ENCODE data around the gene M6PR. TPM values are rescaled to one million over a fixed set of nuclear protein-coding genes. Genes with fewer than 3 reads are reported as not detected.
A peak's percentile ranks its signal among the peaks of the same experiment; 100 is the strongest.

Gene M6PR
- total and polyA plus RNA-seq, 2 of the 8 experiments (the other 6 are each of a cell fraction or from before 2014, with no cell fraction given): 106 to 122 TPM

DNA sequence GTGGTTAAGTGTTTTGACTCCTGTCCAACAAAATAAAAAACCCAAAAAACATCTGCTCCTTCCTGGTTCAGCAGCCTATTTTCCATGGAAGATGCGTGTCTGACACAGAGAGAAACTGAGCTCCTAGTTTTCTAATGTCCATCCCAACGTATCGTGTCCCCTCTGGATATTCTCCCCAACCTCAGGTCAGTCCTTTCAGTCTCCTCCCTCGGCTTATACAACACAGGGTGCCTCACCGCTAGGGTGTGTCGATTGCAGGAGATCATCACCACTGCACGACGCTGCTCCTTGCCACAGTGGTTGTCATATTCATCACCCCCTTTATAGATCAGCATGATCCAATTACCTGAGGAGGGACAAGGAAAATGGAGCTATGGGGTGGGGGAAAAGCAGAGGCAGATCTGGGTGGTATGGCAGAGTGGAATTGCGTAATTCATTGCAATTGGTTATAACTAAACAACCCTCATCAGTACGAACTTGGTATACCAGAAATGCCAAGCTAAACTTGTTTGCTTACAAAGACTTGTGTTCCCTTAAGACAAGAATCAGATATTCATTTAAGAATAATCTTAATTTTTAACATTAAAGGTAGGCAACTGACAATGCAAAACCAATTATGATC, 5.8 kb downstream of the M6PR start:
- no peak overlapping the region for H3K14ac ChIP-seq (ENCODE audit: insufficient read length)
- WGBS, 2 experiments (ENCODE audit: extremely low coverage in 1 of 2, insufficient coverage in 1 of 2, insufficient read length in 1 of 2, insufficient replicate concordance in 2 of 2, low coverage in 1 of 2, low lambda C conversion rate in 2 of 2, missing lambda C conversion rate in 1 of 2): 89% methylated on average over 10 of the region's 10 CpGs; no CpG with 5 or more reads in 1 of the 2 experiments
- H3K79me1 ChIP-seq (ENCODE audit: low read depth, low read length): peaks cover 9% of the 10 kb centered on the region
- no peak overlapping the region for H3K23ac ChIP-seq (ENCODE audit: insufficient read length)
- H3K27ac ChIP-seq (ENCODE audit: low read depth, low read length): no peak overlapping the region
- no peaks in the 10 kb centered on the region for H3K27me3 ChIP-seq (replicated peaks in 1 of 4; ENCODE audit: control insufficient read depth in 3 of 4, extremely low read depth in 1 of 4, insufficient read depth in 3 of 4, low read length in 3 of 4)
- no peaks in the 10 kb centered on the region for H3K9me3 ChIP-seq (ENCODE audit: insufficient read depth in 2 of 2, low read depth in 1 of 2, low read length in 1 of 2)
- TF ChIP-seq SAP30 (IDR thresholded peaks at IDR 0.05; ENCODE audit: insufficient read depth, insufficient replicate concordance, low read length) (no peak), CEBPB (IDR thresholded peaks at IDR 0.05; ENCODE audit: low read depth, low read length) (peak; percentile 91), ASH2L (IDR thresholded peaks at IDR 0.05; ENCODE audit: low read length) (no peak), RBBP5 (IDR thresholded peaks at IDR 0.05; ENCODE audit: borderline replicate concordance, low read depth, low read length) (no peak), SUZ12 (IDR thresholded peaks at IDR 0.05; ENCODE audit: low read length) (no peak), POLR2AphosphoS5 (IDR thresholded peaks at IDR 0.05; ENCODE audit: low read depth, low read length) (peak; percentile 74), TAF7 (optimal IDR thresholded peaks at IDR 0.05; ENCODE audit: borderline replicate concordance, low read depth, low read length) (no peak)
- TF ChIP-seq, protein P1, sequence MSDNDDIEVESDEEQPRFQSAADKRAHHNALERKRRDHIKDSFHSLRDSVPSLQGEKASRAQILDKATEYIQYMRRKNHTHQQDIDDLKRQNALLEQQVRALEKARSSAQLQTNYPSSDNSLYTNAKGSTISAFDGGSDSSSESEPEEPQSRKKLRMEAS (IDR thresholded peaks at IDR 0.05): no peak
- peaks cover 1 to 36% of the 10 kb centered on the region in 2 experiments for H3K79me2 ChIP-seq (ENCODE audit: control insufficient read depth in 1 of 2, insufficient read depth in 2 of 2, low read length in 2 of 2)
- no peak overlapping the region for H3K4me3 ChIP-seq (ENCODE audit: extremely low read depth in 1 of 4, insufficient read depth in 2 of 4, low read depth in 3 of 4, low read length in 4 of 4)
- no peak overlapping the region for H2BK15ac ChIP-seq (ENCODE audit: low read length)
- H3K4me1 ChIP-seq (replicated peaks in 1 of 4; ENCODE audit: control insufficient read depth in 3 of 4, insufficient read depth in 4 of 4, low read length in 3 of 4): no peaks in the 10 kb centered on the region; a peak in 2 of 7 replicates
- ChIA-PET POLR2A (ENCODE audit: partially characterized antibody) (interaction anchor here (1.0 to 11.5 kb wide), 8 partner anchors 9 to 122 kb away, joined by 3 to 311 read pairs (median 6); partner anchors contain the start of gene PHC1), CTCF (ENCODE audit: partially characterized antibody) (interaction anchor here (0.6 to 12.2 kb wide), 3 partner anchors 91 to 399 kb away, joined by 3 to 119 read pairs (median 3); no protein-coding TSS in a partner anchor)
- no peak overlapping the region for H4K5ac ChIP-seq (ENCODE audit: insufficient read length, low read depth, low read length)
- peaks cover 26 to 52% (median 44%) of the 10 kb centered on the region in 4 experiments for H3K36me3 ChIP-seq (ENCODE audit: control insufficient read depth in 2 of 4, insufficient read depth in 4 of 4, low read length in 3 of 4)
- H2AK5ac ChIP-seq (ENCODE audit: low read depth, low read length): no peak overlapping the region
- no peak overlapping the region for H2BK12ac ChIP-seq (ENCODE audit: low read depth, low read length)
- H2BK20ac ChIP-seq (ENCODE audit: low read length): no peak overlapping the region
- H4K91ac ChIP-seq (replicated peaks; ENCODE audit: insufficient read length, low read length): no peak overlapping the region
- H2BK5ac ChIP-seq (ENCODE audit: low read depth, low read length): peak overlapping the region; percentile 26; the same call in 1 of the 2 replicates
- H3K4ac ChIP-seq (replicated peaks; ENCODE audit: insufficient read length, low read depth, low read length): no peak overlapping the region
- H3K18ac ChIP-seq (ENCODE audit: extremely low read depth, low read length): no peak overlapping the region
- DNase-seq (ENCODE audit: low read depth in 1 of 2, low spot score in 2 of 2) (no peak), FAIRE-seq (no peak)
- no peak overlapping the region for H2AFZ ChIP-seq (ENCODE audit: low read length)
- peak overlapping the region in 1 of 4 experiments; percentile 48; a peak in 2 of 7 replicates for H3K9ac ChIP-seq (replicated peaks in 1 of 4; ENCODE audit: extremely low read depth in 1 of 4, low read depth in 3 of 4, low read length in 3 of 4)
- H3K4me2 ChIP-seq (ENCODE audit: insufficient read depth in 1 of 2, low read depth in 2 of 2, low read length in 2 of 2): no peak overlapping the region
- H4K8ac ChIP-seq (ENCODE audit: extremely low read depth, insufficient read depth, low read length): no peak overlapping the region
- H3K56ac ChIP-seq (replicated peaks; ENCODE audit: insufficient read length, low read depth, low read length): no peak overlapping the region
- H3K23me2 ChIP-seq (ENCODE audit: low read depth, low read length): no peaks in the 10 kb centered on the region
- H2BK120ac ChIP-seq (replicated peaks; ENCODE audit: low read depth, low read length): no peak overlapping the region
- H4K20me1 ChIP-seq (replicated peaks in 1 of 2; ENCODE audit: control insufficient read depth in 1 of 2, insufficient read depth in 2 of 2, low read length in 2 of 2): peaks cover 11 to 15% of the 10 kb centered on the region in 2 experiments

Measured in H1 (cell line).